GM12874 (cell line): Measurements from ENCODE around the gene NAALAD2.
"Not testable (repeated sequence)": the region's sequence is repeated elsewhere in the genome, so short reads cannot be mapped to it uniquely, and the experiment has no call there.

ENCODE experiments used
- CTCF ChIP-seq: IDR thresholded peaks from 2 replicates; pipeline ENCODE4 v1.5.1; 2011; ENCODE audit warnings: low read depth, mild to moderate bottlenecking, control low read depth, low read length, moderate library complexity; ENCODE audit not compliant: insufficient read depth

NAALAD2 gene

GRCh38 chr11:90134478-90135003 lies at the start of gene NAALAD2:
NAALAD2 (plus strand) TSS chr11:90134663; CDS start chr11:90134759, 96 bp downstream.
- TF ChIP-seq CTCF, result no peak

- not testable (repeated sequence) for TF ChIP-seq CTCF
Measured at GRCh38 chr11:90085650-90086049, 48.8 kb upstream of the NAALAD2 start, which contains the start of gene UBTFL1. UBTFL1 (plus strand) TSS chr11:90085950; CDS start chr11:90085950, 0 bp downstream.

- TF ChIP-seq CTCF, result no peak
Measured at GRCh38 chr11:90100431-90100830, 34.0 kb upstream of the NAALAD2 start.

- no peak for TF ChIP-seq CTCF
Measured at GRCh38 chr11:90113541-90113940, 20.9 kb upstream of the NAALAD2 start.

- no peak for TF ChIP-seq CTCF
Measured at GRCh38 chr11:90120191-90120590, 14.3 kb upstream of the NAALAD2 start.

GRCh38 chr11:90124371-90124770 lies 10.1 kb upstream of the NAALAD2 start:
- TF ChIP-seq CTCF, result no peak

GRCh38 chr11:90124946-90125345 lies 9.5 kb upstream of the NAALAD2 start:
- TF ChIP-seq CTCF, result no peak
